Fibroblast of villous mesenchyme (primary cell): Measurements from ENCODE around the gene LSM4. TPM values are rescaled to one million over a fixed set of nuclear protein-coding genes. Genes with fewer than 3 reads are reported as not detected.

Source experiments
- DNase-seq: peaks from one replicate; pipeline ENCODE4 v3.0.0-alpha.2; 2010; ENCODE audit warnings: low read depth
- H3K4me3 ChIP-seq: 2 replicates; pipeline ENCODE4 v1.5.1; 2011; ENCODE audit warnings: low read depth, mild to moderate bottlenecking, low read length
- total RNA-seq: library from RNA; depleted of rRNA; stranded (reverse); fragments of >200 nt; gene quantifications from 2 replicates; pipeline ENCODE4 v1.2.3, GENCODE V29; 2012
- TF ChIP-seq, protein P1 (sequence below): IDR thresholded peaks from 2 replicates; pipeline ENCODE4 v1.5.1; 2012; ENCODE audit warnings: low read depth, mild to moderate bottlenecking, low read length; ENCODE audit not compliant: insufficient read depth

LSM4 gene
- total RNA-seq, 1 donor: 131 TPM

DNA sequence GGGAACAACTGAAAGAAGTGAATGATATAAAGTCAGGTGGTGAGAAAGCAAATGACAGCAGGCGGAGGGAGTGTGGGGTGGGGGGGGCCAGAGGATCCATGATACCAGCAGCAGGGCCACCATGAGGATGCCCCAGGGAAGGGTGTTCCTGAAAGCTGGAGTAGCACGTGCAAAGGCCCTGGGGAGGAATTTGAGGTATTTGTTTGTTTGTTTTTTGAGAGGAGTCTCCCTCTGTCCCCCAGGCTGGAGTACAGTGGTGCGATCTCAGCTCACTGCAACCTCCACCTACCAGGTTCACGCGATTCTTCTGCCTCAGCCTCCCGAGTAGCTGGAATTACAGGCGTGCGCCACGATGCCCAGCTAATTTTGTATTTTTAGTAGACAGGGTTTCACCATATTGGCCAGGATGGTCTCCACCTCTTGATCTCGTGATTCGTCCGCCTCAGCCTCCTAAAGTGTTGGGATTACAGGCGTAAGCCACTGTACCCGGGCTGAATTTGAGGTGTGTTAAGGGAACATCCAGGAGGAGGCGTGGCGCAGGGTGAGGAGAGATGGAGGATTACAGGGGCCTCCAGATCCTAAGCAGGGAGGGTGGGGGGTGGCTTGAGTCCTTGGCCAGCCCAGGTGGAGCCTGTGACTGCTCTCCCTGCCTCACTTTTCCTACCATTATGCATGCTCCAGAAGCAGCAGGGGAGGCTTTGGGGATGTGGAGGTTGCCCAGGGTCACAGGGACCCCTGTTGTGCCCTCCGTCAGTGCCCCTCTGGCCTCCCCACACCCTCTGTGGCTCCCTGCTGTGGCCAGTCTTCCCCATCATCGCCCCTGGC, 29.0 kb downstream of the LSM4 start:
- H3K4me3 ChIP-seq: peak overlapping the region; percentile 69
- no peak for DNase-seq
- TF ChIP-seq, protein P1, sequence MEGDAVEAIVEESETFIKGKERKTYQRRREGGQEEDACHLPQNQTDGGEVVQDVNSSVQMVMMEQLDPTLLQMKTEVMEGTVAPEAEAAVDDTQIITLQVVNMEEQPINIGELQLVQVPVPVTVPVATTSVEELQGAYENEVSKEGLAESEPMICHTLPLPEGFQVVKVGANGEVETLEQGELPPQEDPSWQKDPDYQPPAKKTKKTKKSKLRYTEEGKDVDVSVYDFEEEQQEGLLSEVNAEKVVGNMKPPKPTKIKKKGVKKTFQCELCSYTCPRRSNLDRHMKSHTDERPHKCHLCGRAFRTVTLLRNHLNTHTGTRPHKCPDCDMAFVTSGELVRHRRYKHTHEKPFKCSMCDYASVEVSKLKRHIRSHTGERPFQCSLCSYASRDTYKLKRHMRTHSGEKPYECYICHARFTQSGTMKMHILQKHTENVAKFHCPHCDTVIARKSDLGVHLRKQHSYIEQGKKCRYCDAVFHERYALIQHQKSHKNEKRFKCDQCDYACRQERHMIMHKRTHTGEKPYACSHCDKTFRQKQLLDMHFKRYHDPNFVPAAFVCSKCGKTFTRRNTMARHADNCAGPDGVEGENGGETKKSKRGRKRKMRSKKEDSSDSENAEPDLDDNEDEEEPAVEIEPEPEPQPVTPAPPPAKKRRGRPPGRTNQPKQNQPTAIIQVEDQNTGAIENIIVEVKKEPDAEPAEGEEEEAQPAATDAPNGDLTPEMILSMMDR: no peak

DNA sequence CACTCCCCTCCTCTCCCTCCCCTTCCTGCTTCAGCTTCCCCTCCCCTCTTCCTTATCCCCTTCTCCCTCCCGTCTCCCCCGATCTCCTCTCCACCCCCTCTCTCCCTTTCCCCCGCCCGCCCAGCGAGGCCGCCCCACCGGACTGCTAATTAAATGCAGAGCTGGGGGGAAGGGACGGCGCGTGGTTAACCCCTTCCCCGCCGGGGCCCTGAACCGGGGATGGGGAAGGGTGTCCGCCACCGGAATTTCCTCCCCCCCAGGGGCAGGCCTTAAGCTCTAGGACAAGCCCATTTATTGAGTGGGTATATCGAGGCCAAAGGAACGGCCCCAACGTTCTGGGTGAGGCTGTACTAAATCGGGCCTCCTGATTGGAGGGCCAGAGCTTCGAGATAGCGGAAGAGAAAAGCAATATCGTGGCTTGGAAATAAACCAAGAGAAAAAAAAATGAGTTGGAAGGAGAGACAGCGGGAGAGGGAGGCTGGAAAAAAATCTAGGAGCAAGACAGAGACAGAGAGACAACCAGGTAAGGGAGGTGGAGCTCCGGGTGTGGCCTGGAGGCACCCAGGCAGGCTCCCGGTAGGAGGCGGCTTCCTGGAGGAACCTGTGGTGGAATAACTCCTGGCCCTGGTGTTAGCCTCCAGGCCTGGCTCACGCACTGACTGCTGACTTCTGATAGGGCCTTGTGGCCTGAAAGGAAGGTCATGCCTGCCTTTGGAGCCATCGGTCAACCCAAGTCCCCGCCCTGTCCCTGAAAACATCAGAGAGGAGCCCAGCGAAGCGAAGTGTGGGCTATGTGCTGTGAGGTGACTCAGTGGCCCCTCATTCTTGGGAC, 29.9 kb downstream of the LSM4 start:
- DNase-seq: peak; percentile 90
- H3K4me3 ChIP-seq: peak overlapping the region; percentile 69
- TF ChIP-seq, protein P1: no peak

DNA sequence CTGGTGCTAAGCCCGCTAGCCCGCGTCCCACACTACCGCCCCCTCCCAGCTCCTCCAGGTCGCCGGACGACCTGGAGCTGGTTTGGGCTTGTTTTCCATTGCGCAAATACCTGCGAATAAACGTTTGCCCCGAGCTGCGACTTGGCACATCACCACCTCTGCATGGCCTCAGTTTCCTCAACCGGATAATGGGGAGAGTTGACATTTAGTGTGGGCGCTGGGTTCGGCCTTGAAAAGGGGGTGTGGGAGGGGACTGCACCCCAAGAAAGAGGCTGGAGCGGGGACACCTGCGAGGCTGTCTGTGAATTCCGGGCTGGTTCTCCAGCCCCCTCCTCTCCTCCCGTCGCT, 30.4 kb downstream of the LSM4 start:
- DNase-seq: no peak
- TF ChIP-seq, protein P1: no peak
- peak overlapping the region; percentile 69 for H3K4me3 ChIP-seq

DNA sequence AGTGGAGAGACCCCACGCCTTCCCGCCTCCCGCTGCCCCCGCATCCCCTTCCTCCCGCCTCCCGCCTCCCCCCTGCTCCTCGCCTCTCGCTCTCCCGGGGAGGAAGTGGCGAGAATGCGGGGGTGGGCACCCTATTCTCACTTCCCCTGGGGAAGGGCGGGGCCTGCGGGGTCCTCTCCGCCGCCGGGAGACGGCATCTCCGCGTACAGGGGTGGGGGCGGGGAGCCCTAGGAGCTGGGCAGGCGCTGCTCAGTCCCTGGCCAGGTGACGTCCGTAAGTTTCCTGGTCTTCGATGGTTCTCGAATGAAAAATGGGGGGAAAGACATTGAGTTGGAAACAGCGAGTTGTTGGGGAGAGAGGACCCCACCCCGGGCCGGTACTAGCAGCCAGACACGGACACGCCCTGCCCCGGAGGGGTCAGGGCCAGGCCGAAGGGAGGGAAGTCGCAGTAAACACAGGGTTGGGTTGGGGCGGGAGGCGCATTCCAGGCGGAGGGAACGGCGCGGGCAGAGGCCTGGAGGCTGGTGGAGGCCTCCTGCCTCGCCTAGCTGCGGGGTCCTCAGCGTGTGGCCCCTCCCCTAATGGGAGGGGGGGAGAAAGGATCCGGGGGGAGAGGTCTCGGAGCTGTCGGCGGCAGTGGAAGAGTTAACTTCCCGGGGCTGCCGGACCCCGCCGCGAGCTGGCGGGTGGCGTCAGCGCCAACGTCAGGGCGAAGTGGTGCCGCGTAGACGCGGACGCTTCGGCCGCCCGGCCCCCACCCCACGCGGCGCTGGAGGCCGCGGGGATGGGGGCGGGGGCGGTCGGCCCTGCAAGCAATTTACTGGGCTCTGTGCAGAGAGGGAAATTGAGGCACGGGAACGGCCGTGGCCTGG, 31.1 kb downstream of the LSM4 start:
- TF ChIP-seq, protein P1: no peak
- H3K4me3 ChIP-seq: peak overlapping the region; percentile 69
- DNase-seq: peak; percentile 90

DNA sequence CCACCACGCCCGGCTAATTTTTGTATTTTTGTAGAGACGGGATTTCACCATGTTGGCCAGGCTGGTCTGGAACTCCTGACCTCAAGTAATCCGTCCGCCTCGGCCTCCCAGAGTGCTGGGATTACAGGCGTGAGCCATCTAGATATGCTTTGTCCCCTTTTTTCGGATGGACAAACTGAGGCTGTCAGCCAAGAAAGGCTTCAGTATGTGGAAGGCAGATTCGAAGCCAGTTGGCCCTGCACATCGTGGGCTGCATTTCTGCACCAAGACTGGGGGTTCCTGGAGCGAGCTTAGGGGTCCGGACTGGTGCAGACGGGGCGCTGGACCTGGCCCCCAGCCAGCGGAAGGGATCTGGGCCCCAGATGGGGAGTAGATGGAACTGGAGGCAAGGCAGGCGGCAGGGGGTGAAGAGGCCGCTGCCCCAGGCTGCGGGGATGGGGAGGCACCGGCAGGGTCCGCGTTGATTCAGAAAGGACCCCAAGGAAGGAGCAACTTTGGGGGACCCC, 31.8 kb downstream of the LSM4 start:
- DNase-seq: no peak
- TF ChIP-seq, protein P1: no peak

DNA sequence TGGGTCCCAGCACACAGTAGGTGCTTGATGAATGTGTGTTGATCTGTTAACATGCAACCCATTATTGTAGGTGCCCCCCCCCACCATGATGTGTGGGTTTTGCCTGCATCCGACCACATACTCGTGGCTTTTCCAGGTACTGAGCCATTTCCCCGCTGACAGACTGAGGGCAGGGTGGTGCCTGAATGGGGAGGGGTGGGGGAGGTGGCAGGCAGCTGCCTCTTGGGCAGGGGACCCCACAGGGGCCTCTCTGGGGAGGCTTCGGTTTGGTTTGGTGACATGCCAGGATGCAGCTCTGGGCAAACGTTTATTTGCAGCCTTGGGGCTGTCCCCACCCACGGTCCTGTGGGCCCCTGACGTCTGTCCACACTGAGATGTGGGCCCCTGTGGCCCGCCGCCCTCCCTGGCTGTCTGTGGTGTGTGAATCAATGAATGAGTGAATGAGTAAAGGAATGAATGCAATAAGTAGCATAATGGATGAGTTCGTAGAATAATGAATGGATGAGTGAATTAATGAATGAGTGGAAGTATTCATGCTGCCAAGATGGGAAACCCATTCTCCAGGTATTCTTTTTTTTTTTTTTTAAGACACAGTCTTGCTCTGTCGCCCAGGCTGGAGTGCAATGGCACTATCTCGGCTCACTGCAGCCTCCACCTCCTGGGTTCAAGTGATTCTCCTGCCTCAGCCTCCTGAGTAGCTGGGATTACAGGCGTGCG, 32.4 kb downstream of the LSM4 start:
- no peak for DNase-seq
- H3K4me3 ChIP-seq: no peak overlapping the region
- TF ChIP-seq, protein P1: no peak

More for the DNA sequence above, 31.8 kb downstream of the LSM4 start:
- peak overlapping the region; percentile 69 for H3K4me3 ChIP-seq
